BE2C (cell line): Measurements from ENCODE around the gene OTOP3.

Source experiments
- DNase-seq: peaks from one replicate; pipeline ENCODE4 v3.0.0-alpha.2; 2020
- H3K27me3 ChIP-seq: fragments of 250-450 bp; sonication (Bioruptor Pico); 2 replicates; pipeline ENCODE4 v1.5.1; 2020; ENCODE audit warnings: mild to moderate bottlenecking
- H3K36me3 ChIP-seq: fragments of 250-450 bp; sonication (Bioruptor Pico); 2 replicates; pipeline ENCODE4 v1.5.1; 2020; ENCODE audit warnings: mild to moderate bottlenecking
- H3K4me1 ChIP-seq: fragments of 250-450 bp; sonication (Bioruptor Pico); 2 replicates; pipeline ENCODE4 v1.5.1; 2020
- H3K4me3 ChIP-seq: 2 replicates; pipeline ENCODE4 v1.5.1; 2011; ENCODE audit warnings: low read depth, low read length
- H3K9me3 ChIP-seq: fragments of 250-450 bp; sonication (Bioruptor Pico); 2 replicates; pipeline ENCODE4 v1.5.1; 2020
- CTCF ChIP-seq: IDR thresholded peaks from 2 replicates; pipeline ENCODE4 v1.5.1; 2012; ENCODE audit warnings: mild to moderate bottlenecking, low read depth, low read length

The OTOP3 gene

GRCh38 chr17:74924250-74924948, 11.3 kb upstream of the OTOP3 start, which contains the start of gene OTOP2:
Gene OTOP2 (plus strand): TSS chr17:74924273. CDS start chr17:74924633, 360 bp downstream.
- Histone ChIP-seq H3K9me3 (no peaks in the 10 kb centered on the region), H3K36me3 (no peaks in the 10 kb centered on the region), H3K27me3 (peaks cover 52% of the 10 kb centered on the region), H3K4me1 (no peaks in the 10 kb centered on the region), H3K4me3 (no peak within 1 kb of the TSS)
- TF ChIP-seq CTCF, result no peak
- no peak for DNase-seq

- Histone ChIP-seq H3K4me3 (no peak overlapping the region), H3K9me3 (no peaks in the 10 kb centered on the region), H3K27me3 (peaks cover 52% of the 10 kb centered on the region), H3K4me1 (no peaks in the 10 kb centered on the region), H3K36me3 (no peaks in the 10 kb centered on the region)
- no peak for TF ChIP-seq CTCF
- no peak for DNase-seq
These were observed 10.5 kb upstream of the OTOP3 start for GRCh38 chr17:74925242-74925641.

- Histone ChIP-seq H3K4me1 (no peaks in the 10 kb centered on the region), H3K9me3 (no peaks in the 10 kb centered on the region), H3K27me3 (peaks cover 38% of the 10 kb centered on the region), H3K36me3 (no peaks in the 10 kb centered on the region), H3K4me3 (no peak overlapping the region)
- no peak for TF ChIP-seq CTCF
- no peak for DNase-seq
These were observed 6.9 kb upstream of the OTOP3 start for GRCh38 chr17:74928786-74929185.

- Histone ChIP-seq H3K4me3 (no peak overlapping the region), H3K4me1 (no peaks in the 10 kb centered on the region), H3K27me3 (peaks cover 33% of the 10 kb centered on the region), H3K36me3 (no peaks in the 10 kb centered on the region), H3K9me3 (no peaks in the 10 kb centered on the region)
- TF ChIP-seq CTCF, result no peak
- no peak for DNase-seq
These were observed 5.1 kb upstream of the OTOP3 start for GRCh38 chr17:74930535-74931036.

- H3K36me3 ChIP-seq, result no peaks in the 10 kb centered on the region
- no peaks in the 10 kb centered on the region for H3K9me3 ChIP-seq
- DNase-seq, result no peak
- TF ChIP-seq CTCF, result no peak
- H3K27me3 ChIP-seq, result peaks cover 43% of the 10 kb centered on the region
- H3K4me1 ChIP-seq, result no peaks in the 10 kb centered on the region
- no peak overlapping the region for H3K4me3 ChIP-seq
These were observed 650 bp upstream of the OTOP3 start for GRCh38 chr17:74935048-74935447.

GRCh38 chr17:74936470-74936799, 737 bp downstream of the OTOP3 start:
- Histone ChIP-seq H3K36me3 (no peaks in the 10 kb centered on the region), H3K4me3 (no peak overlapping the region), H3K9me3 (no peaks in the 10 kb centered on the region), H3K27me3 (peaks cover 54% of the 10 kb centered on the region), H3K4me1 (no peaks in the 10 kb centered on the region)
- no peak for TF ChIP-seq CTCF
- DNase-seq, result no peak
